H9 (cell line): ENCODE data around the gene KRTAP5-9. TPM values are rescaled to one million over a fixed set of nuclear protein-coding genes. Genes with fewer than 3 reads are reported as not detected.

Experiments
- DNase-seq: peaks from one replicate; pipeline ENCODE4 v3.0.0-alpha.2; 2017
- H2AFZ ChIP-seq: one replicate; pipeline ENCODE4 v1.6.1; 2013; ENCODE audit warnings: mild to moderate bottlenecking, low read length, control low read depth, moderate library complexity
- H2AK5ac ChIP-seq: 2 replicates; pipeline ENCODE4 v1.6.1; 2013; ENCODE audit warnings: low read length, control low read depth, mixed read lengths; ENCODE audit not compliant: insufficient read length
- H2BK120ac ChIP-seq: one replicate; pipeline ENCODE4 v1.6.1; 2013; ENCODE audit warnings: low read depth, mild to moderate bottlenecking, low read length, control low read depth, inconsistent platforms; ENCODE audit not compliant: poor library complexity, severe bottlenecking
- H2BK12ac ChIP-seq: 2 replicates; pipeline ENCODE4 v1.6.1; 2013; ENCODE audit warnings: low read length, control low read depth, mixed read lengths, low read depth; ENCODE audit not compliant: insufficient read length
- H2BK15ac ChIP-seq: 2 replicates; pipeline ENCODE4 v1.6.1; 2013; ENCODE audit warnings: low read depth, low read length, control low read depth
- H2BK20ac ChIP-seq: one replicate; pipeline ENCODE4 v1.6.1; 2013; ENCODE audit warnings: low read depth, mild to moderate bottlenecking, low read length, control low read depth, inconsistent platforms; ENCODE audit not compliant: poor library complexity, severe bottlenecking
- H2BK5ac ChIP-seq: 2 replicates; pipeline ENCODE4 v1.6.1; 2013; ENCODE audit warnings: low read length, control low read depth, mixed read lengths; ENCODE audit not compliant: insufficient read length
- H3K14ac ChIP-seq: 2 replicates; pipeline ENCODE4 v1.6.1; 2013; ENCODE audit warnings: low read length, control low read depth; ENCODE audit not compliant: insufficient read depth
- H3K18ac ChIP-seq: 2 replicates; pipeline ENCODE4 v1.6.1; 2013; ENCODE audit warnings: low read depth, mild to moderate bottlenecking, mixed read lengths, low read length, control low read depth; ENCODE audit not compliant: insufficient read length
- H3K23ac ChIP-seq: 2 replicates; pipeline ENCODE4 v1.6.1; 2013; ENCODE audit warnings: low read length, control low read depth, mixed read lengths, low read depth; ENCODE audit not compliant: insufficient read length
- H3K23me2 ChIP-seq: 2 replicates; pipeline ENCODE4 v1.6.1; 2013; ENCODE audit warnings: low read depth, mild to moderate bottlenecking, mixed read lengths, low read length, control low read depth; ENCODE audit not compliant: insufficient read length, poor library complexity, severe bottlenecking
- H3K27ac ChIP-seq: 2 replicates; pipeline ENCODE4 v1.5.1; 2013; ENCODE audit warnings: low read length, control low read depth, mixed read lengths, low read depth; ENCODE audit not compliant: insufficient read length
- H3K27me3 ChIP-seq: 2 replicates; pipeline ENCODE4 v1.6.1; 2013; ENCODE audit warnings: low read length, control low read depth, inconsistent platforms; ENCODE audit not compliant: insufficient read depth
- H3K4ac ChIP-seq: 2 replicates; pipeline ENCODE4 v1.6.1; 2013; ENCODE audit warnings: low read depth, mild to moderate bottlenecking, control low read depth, inconsistent platforms, low read length, moderate library complexity
- H3K4me1 ChIP-seq: 2 replicates; pipeline ENCODE4 v1.6.1; 2013; ENCODE audit warnings: low read length, control low read depth, inconsistent platforms; ENCODE audit not compliant: insufficient read depth
- H3K4me2 ChIP-seq: 2 replicates; pipeline ENCODE4 v1.6.1; 2013; ENCODE audit warnings: low read length, control low read depth, mixed read lengths; ENCODE audit not compliant: insufficient read length, insufficient read depth
- H3K56ac ChIP-seq: 2 replicates; pipeline ENCODE4 v1.6.1; 2013; ENCODE audit warnings: low read depth, mild to moderate bottlenecking, mixed read lengths, low read length, control low read depth; ENCODE audit not compliant: insufficient read length
- H3K79me1 ChIP-seq: 2 replicates; pipeline ENCODE4 v1.6.1; 2013; ENCODE audit warnings: low read depth, mild to moderate bottlenecking, moderate library complexity, low read length, control low read depth, inconsistent platforms; ENCODE audit not compliant: insufficient read depth, poor library complexity, severe bottlenecking
- H3K79me2 ChIP-seq: 2 replicates; pipeline ENCODE4 v1.6.1; 2013; ENCODE audit warnings: low read length, control low read depth, inconsistent platforms; ENCODE audit not compliant: insufficient read depth
- H3K9ac ChIP-seq: 2 replicates; pipeline ENCODE4 v1.6.1; 2013; ENCODE audit warnings: low read length, control low read depth, mixed read lengths; ENCODE audit not compliant: insufficient read length; ENCODE audit errors: extremely low read depth
- H3K9me3 ChIP-seq: one replicate; pipeline ENCODE4 v1.6.1; 2013; ENCODE audit warnings: low read depth, low read length, inconsistent platforms; ENCODE audit not compliant: control insufficient read depth
- H3T11ph ChIP-seq: one replicate; pipeline ENCODE4 v1.6.1; 2013; ENCODE audit warnings: mild to moderate bottlenecking, low read length, control low read depth, inconsistent platforms
- H4K20me1 ChIP-seq: one replicate; pipeline ENCODE4 v1.6.1; 2013; ENCODE audit not compliant: control insufficient read depth, insufficient read length, insufficient read depth
- H4K5ac ChIP-seq: 2 replicates; pipeline ENCODE4 v1.6.1; 2013; ENCODE audit warnings: low read depth, mild to moderate bottlenecking, mixed read lengths, low read length, control low read depth; ENCODE audit not compliant: insufficient read length
- H4K8ac ChIP-seq: replicated peaks from 2 replicates; pipeline ENCODE4 v1.6.1; 2013; ENCODE audit warnings: low read length, control low read depth, mixed read lengths, low read depth; ENCODE audit not compliant: insufficient read length
- H4K91ac ChIP-seq: 2 replicates; pipeline ENCODE4 v1.6.1; 2013; ENCODE audit warnings: low read depth, mild to moderate bottlenecking, moderate library complexity, mixed read lengths, low read length, control low read depth; ENCODE audit not compliant: insufficient read length
- H3K27ac Mint-ChIP-seq, 3 experiments: 2 replicates in 2 of 3; 3 replicates in 1 of 3; pipeline ENCODE4 v1.8.0; 2020 to 2021; ENCODE audit warnings: mixed read lengths in 3 of 3, mild to moderate bottlenecking in 1 of 3, moderate library complexity in 1 of 3
- H3K27me3 Mint-ChIP-seq: 2 replicates; pipeline ENCODE4 v1.8.0; 2021; ENCODE audit warnings: low read depth, mild to moderate bottlenecking, moderate library complexity, mixed read lengths
- H3K36me3 Mint-ChIP-seq, 3 experiments: 2 replicates in 2 of 3; 3 replicates in 1 of 3; pipeline ENCODE4 v1.8.0; 2020 to 2021; ENCODE audit warnings: low read depth in 3 of 3, mixed read lengths in 3 of 3; ENCODE audit not compliant: insufficient read depth in 1 of 3
- H3K4me1 Mint-ChIP-seq, 2 experiments: 2 replicates each; pipeline ENCODE4 v1.8.0; 2020; ENCODE audit warnings: mixed read lengths in 2 of 2
- H3K4me3 Mint-ChIP-seq, 2 experiments: 2 replicates in 1 of 2; 3 replicates in 1 of 2; pipeline ENCODE4 v1.8.0; 2020 to 2021; ENCODE audit warnings: mild to moderate bottlenecking in 2 of 2, mixed read lengths in 2 of 2, moderate library complexity in 1 of 2
- H3K9me3 Mint-ChIP-seq, 2 experiments: 2 replicates in 1 of 2; 3 replicates in 1 of 2; pipeline ENCODE4 v1.8.0; 2020; ENCODE audit warnings: mild to moderate bottlenecking in 2 of 2, mixed read lengths in 2 of 2, moderate library complexity in 1 of 2
- CTCF ChIP-seq: fragments of 200-600 bp; sonication (generic); conservative IDR thresholded peaks from 3 replicates; pipeline ENCODE4 v1.8.0; 2021; ENCODE audit warnings: antibody characterized with exemption, mild to moderate bottlenecking
- WGBS: extraction: QIAGEN DNeasy Blood & Tissue Kit; methylation state at CpG from one replicate; pipeline ENCODE4 v1.1.7; 2013; ENCODE audit warnings: missing lambda C conversion rate, low lambda C conversion rate, mixed read lengths; ENCODE audit not compliant: insufficient read length; ENCODE audit errors: extremely low coverage; 5-methylcytosine and 5-hydroxymethylcytosine counted together
- total RNA-seq: library from RNA; stranded (reverse); gene quantifications from 2 replicates; pipeline ENCODE4 v1.2.1, GENCODE V29; 2021

Gene KRTAP5-9
- total RNA-seq, 1 experiment from 2014 or later = not detected

GRCh38 chr11:71507102-71507501 is 41.1 kb upstream of the KRTAP5-9 start:
- H3K9me3 ChIP-seq = peaks cover 15% of the 10 kb centered on the region
- no peak overlapping the region for H2BK15ac ChIP-seq
- H3K4me1 ChIP-seq = no peaks in the 10 kb centered on the region; the same call in 1 of the 2 replicates
- H3K27me3 Mint-ChIP-seq = peaks cover 21% of the 10 kb centered on the region
- H2BK5ac ChIP-seq = no peak overlapping the region
- H2BK20ac ChIP-seq = no peak overlapping the region
- H4K5ac ChIP-seq = no peak overlapping the region
- no peak for DNase-seq
- H3K56ac ChIP-seq = no peak overlapping the region
- H3K23ac ChIP-seq = no peak overlapping the region
- H3K79me2 ChIP-seq = no peaks in the 10 kb centered on the region
- peaks cover 13 to 19% of the 10 kb centered on the region in 2 experiments for H3K4me1 Mint-ChIP-seq
- TF ChIP-seq CTCF = no peak
- WGBS = no CpG with 5 or more reads among the region's 5 CpGs
- H3K79me1 ChIP-seq = no peaks in the 10 kb centered on the region
- no peak overlapping the region for H3K9ac ChIP-seq
- no peak overlapping the region for H2BK12ac ChIP-seq
- H4K8ac ChIP-seq = no peak overlapping the region
- H3K14ac ChIP-seq = no peak overlapping the region
- no peak overlapping the region for H3K27ac ChIP-seq
- H3K27me3 ChIP-seq = no peaks in the 10 kb centered on the region
- H3K23me2 ChIP-seq = no peaks in the 10 kb centered on the region
- no peak overlapping the region for H3K27ac Mint-ChIP-seq
- no peak overlapping the region for H2AFZ ChIP-seq
- H3T11ph ChIP-seq = no peak overlapping the region
- no peak overlapping the region for H3K4ac ChIP-seq
- H3K36me3 Mint-ChIP-seq = peaks cover 18 to 49% (median 26%) of the 10 kb centered on the region in 3 experiments
- H2AK5ac ChIP-seq = no peak overlapping the region
- H4K20me1 ChIP-seq = no peaks in the 10 kb centered on the region
- H3K9me3 Mint-ChIP-seq = peaks cover 54 to 58% of the 10 kb centered on the region in 2 experiments
- H3K4me3 Mint-ChIP-seq = no peak overlapping the region
- no peak overlapping the region for H2BK120ac ChIP-seq
- no peak overlapping the region for H3K4me2 ChIP-seq
- H3K18ac ChIP-seq = no peak overlapping the region
- H4K91ac ChIP-seq = no peak overlapping the region
